Stimulated activated CD4-positive, alpha-beta T cell treated with anti-CD3 and anti-CD28 coated beads, Interleukin-4, amount 100 ng/mL, for 48 hours (primary cell): ENCODE data around the gene AHDC1.
A peak's percentile ranks its signal among the peaks of the same experiment; 100 is the strongest.

Experiments
- DNase-seq, 2 donors: peaks; one replicate each; pipeline ENCODE4 v3.0.0-alpha.2; 2020; ENCODE audit warnings: low read depth in 2 of 2

The AHDC1 gene

GRCh38 chr1:27615346-27616192 lies 11.6 kb upstream of the AHDC1 start:
- no peak for DNase-seq

- DNase-seq: no peak
These were observed 10.8 kb upstream of the AHDC1 start for GRCh38 chr1:27614625-27615344.

GRCh38 chr1:27614043-27614624 lies 10.2 kb upstream of the AHDC1 start:
- DNase-seq: no peak

GRCh38 chr1:27612718-27613117 lies 8.8 kb upstream of the AHDC1 start:
- DNase-seq: no peak

GRCh38 chr1:27611450-27611849 lies 7.5 kb upstream of the AHDC1 start:
- no peak for DNase-seq

- DNase-seq: no peak
These were observed 5.8 kb upstream of the AHDC1 start for GRCh38 chr1:27609618-27610240.

GRCh38 chr1:27609210-27609555 lies 5.2 kb upstream of the AHDC1 start:
- no peak for DNase-seq

GRCh38 chr1:27607239-27607804 lies 3.4 kb upstream of the AHDC1 start:
- DNase-seq: no peak

GRCh38 chr1:27606708-27607238 lies 2.8 kb upstream of the AHDC1 start:
- no peak for DNase-seq

- DNase-seq: peak in 1 of 2 donors; percentile 43
These were observed 2.1 kb upstream of the AHDC1 start for GRCh38 chr1:27605796-27606707.

- no peak for DNase-seq
These were observed 1.4 kb upstream of the AHDC1 start for GRCh38 chr1:27605300-27605766.

- DNase-seq: no peak
These were observed 795 bp upstream of the AHDC1 start for GRCh38 chr1:27604579-27605299.

- no peak for DNase-seq
These were observed 649 bp downstream of the AHDC1 start for GRCh38 chr1:27603309-27603680.

- no peak for DNase-seq
These were observed 1.3 kb downstream of the AHDC1 start for GRCh38 chr1:27602462-27603308.

GRCh38 chr1:27601771-27602461 lies 2.0 kb downstream of the AHDC1 start:
- no peak for DNase-seq

GRCh38 chr1:27601321-27601770 lies 2.6 kb downstream of the AHDC1 start:
- DNase-seq: no peak

- no peak for DNase-seq
These were observed 3.3 kb downstream of the AHDC1 start for GRCh38 chr1:27600498-27601175.
